ENCODE data around the gene FAM83F.
A peak's percentile ranks its signal among the peaks of the same experiment; 100 is the strongest.

The FAM83F gene

GRCh38 chr22:40033586-40034380 lies 39.0 kb downstream of the FAM83F start:
- Histone ChIP-seq H3K4me1 (ENCODE audit: insufficient read depth, insufficient read length) (peaks cover 6% of the 10 kb centered on the region), H3K27me3 (ENCODE audit: insufficient read depth, insufficient read length) (no peaks in the 10 kb centered on the region)

GRCh38 chr22:40035351-40035750 lies 40.6 kb downstream of the FAM83F start:
- DNase-seq (ENCODE audit: low read depth, low spot score), result no peak
- Histone ChIP-seq H3K9ac (ENCODE audit: insufficient read length, low read depth) (no peak overlapping the region), H3K36me3 (ENCODE audit: insufficient read depth, insufficient read length, low read length) (no peaks in the 10 kb centered on the region), H3K4me3 (ENCODE audit: insufficient read length, low read depth) (no peak overlapping the region), H3K27me3 (ENCODE audit: insufficient read depth, insufficient read length) (no peaks in the 10 kb centered on the region), H3K9me3 (ENCODE audit: insufficient read depth, low read length) (no peaks in the 10 kb centered on the region), H3K4me1 (ENCODE audit: insufficient read depth, insufficient read length) (peaks cover 2% of the 10 kb centered on the region)
- TF ChIP-seq ZNF274 (IDR thresholded peaks at IDR 0.05; ENCODE audit: low read depth, low read length), result no peak
- no peak for TF ChIP-seq SUZ12 (IDR thresholded peaks at IDR 0.05; ENCODE audit: extremely low read depth, insufficient read depth, insufficient read length)
- TF ChIP-seq YY1 (IDR thresholded peaks at IDR 0.05; ENCODE audit: insufficient read depth, insufficient read length), result no peak

More at GRCh38 chr22:40033586-40034380, 39.0 kb downstream of the FAM83F start:
- Histone ChIP-seq H3K4me3 (ENCODE audit: insufficient read length, low read depth) (no peak overlapping the region), H3K9ac (ENCODE audit: insufficient read length, low read depth) (no peak overlapping the region), H3K9me3 (ENCODE audit: insufficient read depth, low read length) (no peaks in the 10 kb centered on the region), H3K36me3 (ENCODE audit: insufficient read depth, insufficient read length, low read length) (no peaks in the 10 kb centered on the region)
- TF ChIP-seq YY1 (IDR thresholded peaks at IDR 0.05; ENCODE audit: insufficient read depth, insufficient read length) (no peak), ZNF274 (IDR thresholded peaks at IDR 0.05; ENCODE audit: low read depth, low read length) (no peak), SUZ12 (IDR thresholded peaks at IDR 0.05; ENCODE audit: extremely low read depth, insufficient read depth, insufficient read length) (no peak)
- DNase-seq (ENCODE audit: low read depth, low spot score), result no peak

GRCh38 chr22:40036126-40036525 lies 41.4 kb downstream of the FAM83F start:
- H3K4me1 ChIP-seq (ENCODE audit: insufficient read depth, insufficient read length), result no peaks in the 10 kb centered on the region
- H3K36me3 ChIP-seq (ENCODE audit: insufficient read depth, insufficient read length, low read length), result no peaks in the 10 kb centered on the region
- no peak overlapping the region for H3K4me3 ChIP-seq (ENCODE audit: insufficient read length, low read depth)
- H3K27me3 ChIP-seq (ENCODE audit: insufficient read depth, insufficient read length), result no peaks in the 10 kb centered on the region
- TF ChIP-seq SUZ12 (IDR thresholded peaks at IDR 0.05; ENCODE audit: extremely low read depth, insufficient read depth, insufficient read length) (no peak), YY1 (IDR thresholded peaks at IDR 0.05; ENCODE audit: insufficient read depth, insufficient read length) (no peak), ZNF274 (IDR thresholded peaks at IDR 0.05; ENCODE audit: low read depth, low read length) (no peak)
- no peak for DNase-seq (ENCODE audit: low read depth, low spot score)
- no peaks in the 10 kb centered on the region for H3K9me3 ChIP-seq (ENCODE audit: insufficient read depth, low read length)
- H3K9ac ChIP-seq (ENCODE audit: insufficient read length, low read depth), result no peak overlapping the region

GRCh38 chr22:40036591-40037225 lies 42.0 kb downstream of the FAM83F start:
- H3K4me1 ChIP-seq (ENCODE audit: insufficient read depth, insufficient read length), result no peaks in the 10 kb centered on the region
- TF ChIP-seq SUZ12 (IDR thresholded peaks at IDR 0.05; ENCODE audit: extremely low read depth, insufficient read depth, insufficient read length), result no peak
- TF ChIP-seq YY1 (IDR thresholded peaks at IDR 0.05; ENCODE audit: insufficient read depth, insufficient read length), result no peak
- no peak for TF ChIP-seq ZNF274 (IDR thresholded peaks at IDR 0.05; ENCODE audit: low read depth, low read length)
- no peaks in the 10 kb centered on the region for H3K27me3 ChIP-seq (ENCODE audit: insufficient read depth, insufficient read length)
- no peak overlapping the region for H3K4me3 ChIP-seq (ENCODE audit: insufficient read length, low read depth)
- no peak overlapping the region for H3K9ac ChIP-seq (ENCODE audit: insufficient read length, low read depth)
- no peaks in the 10 kb centered on the region for H3K9me3 ChIP-seq (ENCODE audit: insufficient read depth, low read length)
- no peaks in the 10 kb centered on the region for H3K36me3 ChIP-seq (ENCODE audit: insufficient read depth, insufficient read length, low read length)
- DNase-seq (ENCODE audit: low read depth, low spot score), result peak; percentile 66

GRCh38 chr22:40037320-40037719 lies 42.6 kb downstream of the FAM83F start:
- DNase-seq (ENCODE audit: low read depth, low spot score), result no peak

GRCh38 chr22:40039482-40040115 lies 44.8 kb downstream of the FAM83F start:
- H3K4me1 ChIP-seq (ENCODE audit: insufficient read depth, insufficient read length), result no peaks in the 10 kb centered on the region
- DNase-seq (ENCODE audit: low read depth, low spot score), result no peak
- H3K36me3 ChIP-seq (ENCODE audit: insufficient read depth, insufficient read length, low read length), result no peaks in the 10 kb centered on the region
- no peak overlapping the region for H3K4me3 ChIP-seq (ENCODE audit: insufficient read length, low read depth)
- no peaks in the 10 kb centered on the region for H3K9me3 ChIP-seq (ENCODE audit: insufficient read depth, low read length)
- no peaks in the 10 kb centered on the region for H3K27me3 ChIP-seq (ENCODE audit: insufficient read depth, insufficient read length)
- no peak overlapping the region for H3K9ac ChIP-seq (ENCODE audit: insufficient read length, low read depth)
- TF ChIP-seq ZNF274 (IDR thresholded peaks at IDR 0.05; ENCODE audit: low read depth, low read length) (no peak), YY1 (IDR thresholded peaks at IDR 0.05; ENCODE audit: insufficient read depth, insufficient read length) (no peak)

More at GRCh38 chr22:40037320-40037719, 42.6 kb downstream of the FAM83F start:
- TF ChIP-seq YY1 (IDR thresholded peaks at IDR 0.05; ENCODE audit: insufficient read depth, insufficient read length) (no peak), ZNF274 (IDR thresholded peaks at IDR 0.05; ENCODE audit: low read depth, low read length) (no peak), SUZ12 (IDR thresholded peaks at IDR 0.05; ENCODE audit: extremely low read depth, insufficient read depth, insufficient read length) (no peak)
- H3K36me3 ChIP-seq (ENCODE audit: insufficient read depth, insufficient read length, low read length), result no peaks in the 10 kb centered on the region
- H3K4me1 ChIP-seq (ENCODE audit: insufficient read depth, insufficient read length), result no peaks in the 10 kb centered on the region
- H3K27me3 ChIP-seq (ENCODE audit: insufficient read depth, insufficient read length), result no peaks in the 10 kb centered on the region
- H3K9ac ChIP-seq (ENCODE audit: insufficient read length, low read depth), result no peak overlapping the region
- no peaks in the 10 kb centered on the region for H3K9me3 ChIP-seq (ENCODE audit: insufficient read depth, low read length)
- H3K4me3 ChIP-seq (ENCODE audit: insufficient read length, low read depth), result no peak overlapping the region

- Histone ChIP-seq H3K36me3 (ENCODE audit: insufficient read depth, insufficient read length, low read length) (no peaks in the 10 kb centered on the region), H3K27me3 (ENCODE audit: insufficient read depth, insufficient read length) (peaks cover 7% of the 10 kb centered on the region), H3K9ac (ENCODE audit: insufficient read length, low read depth) (no peak overlapping the region), H3K4me1 (ENCODE audit: insufficient read depth, insufficient read length) (no peaks in the 10 kb centered on the region), H3K9me3 (ENCODE audit: insufficient read depth, low read length) (no peaks in the 10 kb centered on the region), H3K4me3 (ENCODE audit: insufficient read length, low read depth) (no peak overlapping the region)
- TF ChIP-seq YY1 (IDR thresholded peaks at IDR 0.05; ENCODE audit: insufficient read depth, insufficient read length) (no peak), SUZ12 (IDR thresholded peaks at IDR 0.05; ENCODE audit: extremely low read depth, insufficient read depth, insufficient read length) (no peak), ZNF274 (IDR thresholded peaks at IDR 0.05; ENCODE audit: low read depth, low read length) (no peak)
- no peak for DNase-seq (ENCODE audit: low read depth, low spot score)
These were observed 46.2 kb downstream of the FAM83F start for GRCh38 chr22:40040927-40041326.
